NCI-H510A treated with DMSO at 0.1 percent for 48 hours (cell line): ENCODE data around the gene PDE5A.
"Not testable (repeated sequence)": the region's sequence is repeated elsewhere in the genome, so short reads cannot be mapped to it uniquely, and the experiment has no call there.

Experiments
- DNase-seq: peaks from one replicate; lab custom pipeline; 2025; lab: John Stamatoyannopoulos, UW

PDE5A gene

GRCh38 chr4:119518915-119519410 is 109.6 kb downstream of the PDE5A start:
- DNase-seq, result no peak

DNA sequence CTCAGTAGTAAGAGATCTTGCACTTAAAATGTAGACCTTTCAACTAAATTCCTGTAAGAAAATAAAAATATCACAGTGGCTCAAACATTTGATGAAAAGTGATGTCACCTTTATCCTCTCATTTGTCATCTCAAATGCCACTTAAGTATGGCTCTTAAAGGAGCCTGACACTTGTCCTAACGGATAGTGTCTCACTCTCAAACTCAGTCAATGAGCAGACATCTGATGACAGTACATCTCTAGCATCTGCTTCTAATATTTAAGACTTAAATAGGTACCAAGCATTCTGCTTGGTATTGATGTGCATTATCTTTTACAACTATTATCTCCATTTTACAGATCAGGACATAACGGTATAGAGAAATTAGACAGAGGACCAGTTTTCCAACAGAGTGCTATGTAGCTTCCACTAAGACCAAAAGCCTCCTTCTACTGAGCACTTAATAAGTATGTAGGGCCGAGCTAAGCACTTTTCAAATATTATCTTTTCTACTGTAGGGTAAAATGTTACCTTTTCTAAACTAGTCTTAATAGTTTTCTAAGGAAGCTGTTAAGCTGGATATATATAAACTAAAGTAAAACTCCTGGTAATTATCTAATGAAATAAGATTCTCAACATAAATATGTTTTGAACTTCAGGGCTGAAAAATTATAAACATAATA is 110.2 kb downstream of the PDE5A start:
- no peak for DNase-seq

DNA sequence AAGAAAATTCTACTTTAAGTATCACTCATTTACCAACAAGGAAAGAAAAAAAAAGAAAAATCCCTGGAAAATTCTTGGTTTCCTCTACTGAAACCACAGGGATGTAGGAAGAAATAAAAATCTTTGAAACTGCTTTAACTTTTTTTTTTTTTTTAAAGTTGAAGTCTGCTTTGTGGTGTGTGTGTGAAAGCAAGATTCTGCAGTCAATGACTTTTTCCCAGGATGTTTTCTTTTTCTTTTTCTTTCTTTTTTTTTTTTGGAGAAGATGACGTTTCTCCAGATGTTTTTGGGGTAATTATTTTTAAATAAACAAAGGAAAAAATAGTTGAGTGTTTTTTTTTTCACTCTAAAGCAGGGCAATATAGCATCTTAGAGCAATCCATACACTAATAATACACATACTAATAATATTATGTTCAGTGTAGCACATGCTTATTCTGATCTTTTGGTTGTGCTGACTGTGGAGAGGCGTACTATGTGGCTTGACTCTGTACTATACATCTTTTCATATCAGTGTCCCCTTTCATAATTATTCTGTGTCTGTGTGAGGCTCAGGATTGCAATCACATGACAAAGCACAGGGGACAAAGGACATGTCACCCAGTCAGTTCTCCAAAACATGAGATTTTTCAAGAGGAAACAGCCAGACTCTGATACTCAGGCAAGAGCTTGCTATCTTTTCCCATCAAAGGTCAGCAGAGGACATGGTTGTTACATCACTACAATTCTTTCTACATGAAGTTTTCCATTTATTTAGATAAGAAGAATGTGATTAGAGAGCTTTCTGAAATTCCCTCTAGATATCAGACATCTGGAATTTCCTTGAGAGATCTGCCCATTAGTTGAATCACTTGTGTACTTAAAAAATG is 111.0 kb downstream of the PDE5A start:
- no peak for DNase-seq

DNA sequence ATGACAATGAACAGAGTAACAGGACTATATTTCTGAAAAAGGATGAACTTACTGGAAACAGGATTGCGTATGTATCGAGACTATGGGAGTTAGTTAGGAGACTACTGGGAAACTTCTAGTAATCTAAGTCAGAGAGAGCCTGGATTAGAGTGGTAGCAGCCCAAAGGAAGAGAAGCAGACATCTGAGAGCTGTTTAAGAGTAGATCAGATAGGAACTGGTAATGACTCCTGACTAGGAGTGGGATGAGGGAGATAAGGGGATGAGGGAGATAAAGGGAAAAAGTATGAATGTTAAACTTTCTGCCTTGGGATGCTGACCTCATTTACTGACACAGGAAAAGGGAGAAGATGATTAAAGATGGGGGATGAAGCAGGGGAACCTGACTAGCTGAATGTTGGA is 116.2 kb downstream of the PDE5A start:
- no peak for DNase-seq

- no peak for DNase-seq
These were observed 118.0 kb downstream of the PDE5A start for GRCh38 chr4:119510395-119511149.

- no peak for DNase-seq
These were observed 120.3 kb downstream of the PDE5A start for GRCh38 chr4:119508281-119508680.

DNA sequence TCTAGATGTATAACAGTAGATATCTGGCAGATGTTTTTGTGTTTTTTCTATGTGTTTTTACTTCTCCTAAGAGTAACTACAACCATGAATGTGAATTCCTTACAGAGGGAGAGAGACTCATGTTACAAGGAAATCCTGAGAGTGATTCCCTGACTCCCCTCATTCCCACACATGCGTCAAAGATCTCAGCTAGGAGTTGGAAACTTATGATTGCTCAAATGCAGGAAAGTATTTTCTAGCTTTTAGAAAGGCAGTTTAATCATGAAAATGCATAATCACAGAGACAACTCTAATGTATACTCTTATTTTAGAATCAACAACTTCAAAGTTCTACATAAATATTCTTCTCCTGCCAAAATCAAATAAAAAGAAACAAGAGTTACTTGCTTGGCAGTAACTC is 121.8 kb downstream of the PDE5A start:
- DNase-seq, result no peak

DNA sequence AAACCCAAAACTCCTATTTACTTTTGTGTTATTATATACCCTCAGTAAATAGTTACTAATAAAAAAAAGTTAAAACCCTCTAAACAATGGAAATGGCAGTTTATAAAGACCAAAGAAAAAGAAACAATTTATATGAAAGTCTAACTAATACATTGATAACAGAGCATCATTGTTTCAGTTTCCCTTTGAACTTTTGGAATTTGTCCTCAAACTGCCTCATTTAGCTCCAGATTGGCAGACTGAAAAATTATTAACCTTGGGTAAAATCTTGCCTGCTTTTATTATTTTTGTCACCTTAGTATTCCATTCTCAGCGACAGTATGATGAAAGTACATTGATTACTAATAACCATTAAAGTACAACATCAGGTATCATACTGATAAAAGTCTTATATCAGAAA is 124.0 kb downstream of the PDE5A start:
- no peak for DNase-seq

DNA sequence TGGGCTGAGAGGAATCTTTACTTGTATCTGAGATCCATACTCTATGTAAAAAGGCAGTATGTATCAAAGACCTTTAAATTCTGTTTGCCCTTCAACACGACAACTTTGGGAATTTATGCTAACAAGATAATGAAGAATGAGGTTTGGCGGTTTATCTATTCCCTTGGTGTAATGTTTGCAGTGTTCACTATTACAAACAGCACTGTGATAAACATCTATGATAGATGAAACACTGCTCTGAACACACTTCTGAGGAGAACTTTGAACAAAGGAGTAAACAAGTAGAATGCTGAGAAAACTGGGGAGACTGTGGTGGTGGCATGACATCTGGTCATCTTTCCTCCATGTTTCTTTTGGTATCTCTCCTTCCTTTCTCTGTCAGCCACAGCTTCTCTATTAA is 126.9 kb downstream of the PDE5A start:
- DNase-seq, result no peak

DNA sequence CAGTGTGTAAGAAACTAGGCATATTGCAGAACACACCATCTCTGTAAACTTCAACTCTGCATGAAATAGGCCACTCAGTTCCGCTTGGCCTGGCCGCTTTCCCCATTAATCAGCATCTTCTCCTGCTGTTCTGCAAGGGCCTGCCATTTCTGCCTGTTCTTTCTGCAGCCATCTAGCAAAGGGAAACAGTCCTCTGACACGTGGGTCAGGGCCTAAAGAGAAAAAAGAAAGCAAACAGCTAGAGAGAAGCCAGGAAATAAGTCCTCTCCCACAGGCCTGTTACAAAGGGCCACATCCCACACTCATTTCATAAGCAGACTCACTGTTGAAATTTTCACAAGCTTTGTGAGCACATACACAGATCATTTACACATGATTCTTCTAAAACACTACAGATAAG is 130.1 kb downstream of the PDE5A start:
- peak; percentile 83 for DNase-seq

DNA sequence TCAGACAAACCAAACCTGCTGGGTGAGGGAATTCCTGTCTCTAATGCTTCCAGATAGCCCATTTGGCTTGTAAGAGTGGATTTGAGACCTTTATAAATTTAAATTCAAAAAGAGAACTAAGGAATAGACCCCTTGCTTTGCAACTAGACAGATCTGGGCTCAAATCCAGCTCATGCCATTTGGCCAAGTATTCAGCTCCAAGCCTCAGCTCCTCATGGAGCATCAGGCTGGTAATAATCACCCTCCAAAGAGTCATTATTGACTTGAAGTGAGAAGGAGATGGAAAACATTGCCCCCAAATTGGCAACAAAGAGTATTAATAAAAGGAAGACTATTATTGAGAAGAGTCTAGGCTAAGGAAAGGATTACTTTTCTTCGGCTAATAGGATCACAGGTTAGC is 134.7 kb downstream of the PDE5A start:
- no peak for DNase-seq

DNA sequence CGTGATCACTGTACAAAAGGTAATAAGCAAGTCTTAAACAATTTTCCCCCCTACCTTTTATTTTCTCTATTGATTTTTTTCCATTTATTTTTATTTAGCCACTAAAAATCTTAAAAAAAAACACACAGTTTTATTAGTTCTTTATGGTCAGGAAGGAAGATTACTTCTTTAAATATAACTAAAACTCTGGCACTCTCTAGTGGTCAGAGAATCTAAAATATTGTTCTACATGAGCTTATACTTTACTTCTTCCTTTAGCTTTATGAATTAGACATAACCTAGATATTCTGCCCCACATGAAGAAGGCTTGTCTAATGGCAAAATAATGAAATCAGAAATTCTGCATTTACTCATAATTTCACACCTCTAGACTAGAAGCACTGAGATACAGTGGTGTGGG is 135.2 kb downstream of the PDE5A start:
- DNase-seq, result no peak

- no peak for DNase-seq
These were observed 138.3 kb downstream of the PDE5A start for GRCh38 chr4:119490335-119490734.

GRCh38 chr4:119489305-119489704 is 139.3 kb downstream of the PDE5A start:
- no peak for DNase-seq

DNA sequence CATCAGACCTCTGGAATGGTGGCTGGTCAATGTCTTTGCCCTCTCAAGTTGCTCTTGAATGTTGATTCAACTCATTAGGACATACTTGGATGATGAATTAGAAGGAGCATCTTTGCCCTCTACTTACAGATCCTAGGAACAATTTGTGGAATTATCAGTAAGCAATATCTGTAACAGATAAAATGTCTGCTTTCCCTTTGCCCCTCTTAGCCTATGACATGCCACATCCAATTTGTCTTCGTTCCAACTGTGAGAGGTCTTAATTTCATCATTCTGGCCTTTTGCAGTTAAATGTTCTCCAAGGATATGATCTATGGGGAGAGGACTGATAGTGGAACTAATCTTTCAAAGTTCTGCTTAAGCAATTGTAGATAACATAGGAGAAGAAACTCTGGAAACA is 148.3 kb downstream of the PDE5A start:
- no peak for DNase-seq

- DNase-seq, result no peak
These were observed 148.8 kb downstream of the PDE5A start for GRCh38 chr4:119479835-119480234.

- no peak for DNase-seq
These were observed 149.3 kb downstream of the PDE5A start for GRCh38 chr4:119479180-119479808.

GRCh38 chr4:119478446-119479179 is 150.0 kb downstream of the PDE5A start:
- no peak for DNase-seq

DNA sequence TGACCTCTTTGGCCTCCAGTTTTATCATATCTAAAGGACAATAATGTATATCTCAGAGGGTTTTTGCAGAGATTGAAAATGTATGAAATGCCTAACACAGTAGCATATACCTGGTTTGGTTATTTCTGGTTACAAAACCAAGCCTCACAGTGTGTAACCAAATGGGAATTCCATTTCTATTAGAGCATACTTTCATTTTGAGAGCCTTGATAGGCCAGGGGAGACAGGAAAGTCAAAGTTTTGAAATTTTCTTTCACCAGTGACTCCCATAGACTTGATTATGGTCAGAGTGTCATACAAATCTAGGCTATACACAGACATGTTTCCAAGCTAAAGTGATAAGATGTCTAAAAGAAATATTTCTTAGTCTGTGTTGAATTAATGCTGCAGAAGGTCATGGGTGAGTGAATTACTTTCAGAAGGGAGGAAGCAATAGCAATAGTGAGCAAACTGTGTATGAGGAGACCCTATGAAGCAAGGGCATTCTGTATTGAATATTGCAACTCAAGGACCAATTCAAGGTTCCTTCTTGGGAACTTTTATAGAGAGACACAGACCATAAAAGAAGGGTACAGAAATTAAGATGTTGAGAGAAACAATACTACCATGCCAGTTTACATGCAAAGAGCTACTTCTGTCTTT is 151.1 kb downstream of the PDE5A start:
- DNase-seq, result no peak

DNA sequence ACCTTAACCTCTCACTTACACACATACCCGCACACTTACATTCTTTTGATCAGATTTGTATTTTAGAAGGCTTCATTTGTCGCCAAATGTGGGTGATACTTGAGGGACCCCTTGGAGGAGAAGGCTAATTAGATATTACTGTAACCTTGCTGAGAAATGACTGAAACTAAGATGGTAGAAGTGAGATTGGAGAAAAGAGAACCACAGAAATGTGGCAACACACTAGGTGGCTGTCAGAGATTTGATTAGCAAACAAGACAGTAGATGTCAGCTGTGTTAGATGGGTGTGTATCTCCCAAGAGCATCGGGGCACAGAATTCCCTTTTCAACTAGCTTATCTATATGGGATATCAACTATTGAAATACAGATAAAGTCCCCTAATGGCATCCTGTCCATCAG is 157.3 kb downstream of the PDE5A start:
- no peak for DNase-seq

DNA sequence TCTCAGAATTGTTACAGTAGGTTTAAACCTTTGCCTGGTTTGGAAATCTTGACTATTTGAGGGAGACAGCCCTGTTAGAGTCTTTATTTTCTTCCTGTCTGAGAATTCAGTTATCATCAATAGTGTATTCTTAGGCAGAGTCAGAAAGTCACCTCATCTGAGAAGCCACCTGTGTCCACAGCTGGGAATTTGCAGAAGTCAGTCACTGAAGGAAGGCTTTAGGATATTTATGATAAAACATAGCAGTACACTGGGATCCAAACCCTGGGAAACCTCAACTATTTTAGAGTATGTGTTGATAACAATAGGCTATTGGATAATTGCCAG is 157.9 kb downstream of the PDE5A start:
- not testable (repeated sequence) for DNase-seq
